CD4-positive, alpha-beta T cell (primary cell): Measurements from ENCODE around the gene ZBTB49. TPM values are rescaled to one million over a fixed set of nuclear protein-coding genes. Genes with fewer than 3 reads are reported as not detected.
"Not testable (repeated sequence)": the region's sequence is repeated elsewhere in the genome, so short reads cannot be mapped to it uniquely, and the experiment has no call there.

ENCODE experiments used
- ATAC-seq: fragments of 200-7000 bp; cut with Tn5 transposase; one replicate; pipeline ENCODE4 v1.10.0; 2022; ENCODE audit warnings: mild to moderate bottlenecking; ENCODE audit not compliant: poor library complexity
- CTCF ChIA-PET: fragments of 350-600 bp; sonication (Branson Sonifier 250); formaldehyde crosslinking; loops from one replicate; lab custom pipeline; 2021; ENCODE audit warnings: antibody characterized with exemption, inconsistent platforms; lab: Charles Lee
- POLR2A ChIA-PET: fragments of 350-600 bp; sonication (Branson Sonifier 250); formaldehyde crosslinking; loops from one replicate; lab custom pipeline; 2021; ENCODE audit warnings: antibody characterized with exemption, inconsistent platforms; lab: Charles Lee
- DNase-seq, 14 experiments: peaks; one replicate each; pipeline ENCODE4 v3.0.0-alpha.2; 2013 to 2020; ENCODE audit warnings: mixed read lengths in 2 of 14
- H3K27ac ChIP-seq, 2 donors: one replicate each; pipeline versions ENCODE4 v1.5.1 to v1.7.0; 2013; ENCODE audit warnings: low read length in 2 of 2, low read depth in 1 of 2, mild to moderate bottlenecking in 1 of 2
- H3K27me3 ChIP-seq, 2 experiments: 1 replicate in 1 of 2; 2 replicates in 1 of 2; pipeline versions ENCODE4 v1.6.1 to v1.7.0; 2013; ENCODE audit warnings: low read length in 2 of 2, control low read depth in 1 of 2, mild to moderate bottlenecking in 1 of 2, moderate library complexity in 1 of 2; ENCODE audit not compliant: insufficient read depth in 2 of 2, control insufficient read depth in 1 of 2
- H3K36me3 ChIP-seq: one replicate; pipeline ENCODE4 v1.6.1; 2013; ENCODE audit warnings: low read length, control low read depth; ENCODE audit not compliant: insufficient read depth
- H3K4me1 ChIP-seq: one replicate; pipeline ENCODE4 v1.6.1; 2013; ENCODE audit warnings: low read length, control low read depth; ENCODE audit not compliant: insufficient read depth
- H3K4me3 ChIP-seq: one replicate; pipeline ENCODE4 v1.5.1; 2013; ENCODE audit warnings: mild to moderate bottlenecking, low read length, moderate library complexity
- H3K9me3 ChIP-seq, 2 experiments: 1 replicate in 1 of 2; 2 replicates in 1 of 2; pipeline versions ENCODE4 v1.6.1 to v1.7.0; 2013; ENCODE audit warnings: low read length in 2 of 2, mild to moderate bottlenecking in 2 of 2, control low read depth in 1 of 2, moderate library complexity in 1 of 2; ENCODE audit not compliant: control insufficient read depth in 1 of 2, insufficient read depth in 1 of 2
- H3K27ac Mint-ChIP-seq: one replicate; pipeline ENCODE4 v1.8.0; 2020; ENCODE audit warnings: mixed read lengths
- H3K27me3 Mint-ChIP-seq: one replicate; pipeline ENCODE4 v1.8.0; 2021; ENCODE audit warnings: mixed read lengths
- H3K36me3 Mint-ChIP-seq: one replicate; pipeline ENCODE4 v1.8.0; 2021; ENCODE audit warnings: low read depth, mixed read lengths
- H3K4me1 Mint-ChIP-seq: one replicate; pipeline ENCODE4 v1.8.0; 2021; ENCODE audit warnings: low read depth, mixed read lengths
- H3K4me3 Mint-ChIP-seq: one replicate; pipeline ENCODE4 v1.8.0; 2020; ENCODE audit warnings: mild to moderate bottlenecking, mixed read lengths
- H3K9me3 Mint-ChIP-seq: one replicate; pipeline ENCODE4 v1.8.0; 2020; ENCODE audit warnings: mixed read lengths
- CTCF ChIP-seq: fragments of 200-600 bp; IDR thresholded peaks from one replicate; pipeline ENCODE4 v1.8.0; 2022; ENCODE audit warnings: antibody characterized with exemption, mild to moderate bottlenecking
- intact Hi-C, 2 experiments: fragments of 100-400 bp; cut with DNase I in 1 of 2; cut with micrococcal nuclease in 1 of 2; formaldehyde crosslinking; loops; one replicate each; pipeline versions ENCODE4 v1.15.1 to v1.9.0; 2023 to 2025; cut with DNase I, micrococcal nuclease
- total RNA-seq, 174 experiments: library from RNA in 2 of 174; stranded (reverse) in 2 of 174; gene quantifications; one replicate each; pipeline ENCODE4 v1.2.3 and lab custom pipeline; 2021 to 2026

The ZBTB49 gene
- total RNA-seq, 2 experiments from 2014 or later: 6.6 to 8.8 TPM

- peaks cover 7% of the 10 kb centered on the region for H3K4me1 ChIP-seq
- intact Hi-C loops: loop anchor here in 1 of 2 experiments (5.0 kb wide), 1 partner anchor 1556 kb away; no protein-coding TSS in a partner anchor
- H3K27me3 ChIP-seq: no peaks in the 10 kb centered on the region
- POLR2A ChIA-PET: no interaction called here
- Mint-ChIP-seq H3K27me3 (peaks cover 8% of the 10 kb centered on the region), H3K27ac (no peak overlapping the region), H3K9me3 (no peaks in the 10 kb centered on the region), H3K4me1 (peaks cover 7% of the 10 kb centered on the region), H3K36me3 (no peaks in the 10 kb centered on the region), H3K4me3 (no peak overlapping the region)
- DNase-seq: no peak
- no peak overlapping the region for H3K4me3 ChIP-seq
- no peak for ATAC-seq
- no peak for TF ChIP-seq CTCF
- CTCF ChIA-PET: no interaction called here
- H3K9me3 ChIP-seq: no peaks in the 10 kb centered on the region
- no peaks in the 10 kb centered on the region for H3K36me3 ChIP-seq
- no peak overlapping the region for H3K27ac ChIP-seq
Observed at GRCh38 chr4:4256799-4257198, 33.3 kb upstream of the ZBTB49 start.

- DNase-seq, H3K4me1 ChIP-seq, H3K4me1 Mint-ChIP-seq, H3K27ac Mint-ChIP-seq, H3K36me3 Mint-ChIP-seq, CTCF ChIA-PET, H3K4me3 Mint-ChIP-seq, H3K36me3 ChIP-seq, H3K27me3 Mint-ChIP-seq, H3K27ac ChIP-seq, H3K9me3 Mint-ChIP-seq, ATAC-seq, H3K4me3 ChIP-seq, POLR2A ChIA-PET, H3K27me3 ChIP-seq, H3K9me3 ChIP-seq: not testable (repeated sequence)
- intact Hi-C loops: loop anchor here in 1 of 2 experiments (5.0 kb wide), 1 partner anchor 1555 kb away; no protein-coding TSS in a partner anchor
Observed at GRCh38 chr4:4257705-4258104, 32.3 kb upstream of the ZBTB49 start.

GRCh38 chr4:4259484-4260100 lies 30.5 kb upstream of the ZBTB49 start:
- intact Hi-C loops: loop anchor here (1.0 to 5.0 kb wide), 4 partner anchors 76 to 1553 kb away; no protein-coding TSS in a partner anchor
- Mint-ChIP-seq H3K4me1 (peaks cover 7% of the 10 kb centered on the region), H3K9me3 (no peaks in the 10 kb centered on the region), H3K27ac (no peak overlapping the region), H3K4me3 (no peak overlapping the region), H3K27me3 (peaks cover 4% of the 10 kb centered on the region), H3K36me3 (no peaks in the 10 kb centered on the region)
- Histone ChIP-seq H3K27ac (no peak overlapping the region), H3K4me1 (peaks cover 4% of the 10 kb centered on the region), H3K9me3 (no peaks in the 10 kb centered on the region), H3K4me3 (no peak overlapping the region), H3K36me3 (no peaks in the 10 kb centered on the region), H3K27me3 (no peaks in the 10 kb centered on the region)
- TF ChIP-seq CTCF: no peak
- DNase-seq (no peak), ATAC-seq (no peak)
- CTCF ChIA-PET: interaction anchor here (0.7 to 2.2 kb wide), 22 partner anchors 8 to 171 kb away, joined by 3 to 19 read pairs (median 4); partner anchors contain the start of genes LYAR, TMEM128 and ZBTB49
- POLR2A ChIA-PET: interaction anchor here (0.7 to 1.3 kb wide), 7 partner anchors 9 to 88 kb away, joined by 3 to 6 read pairs (median 4); partner anchors contain the start of gene TMEM128
